ENCODE measurements around the gene ABHD4. TPM values are rescaled to one million over a fixed set of nuclear protein-coding genes. Genes with fewer than 3 reads are reported as not detected.
"Not testable (repeated sequence)": the region's sequence is repeated elsewhere in the genome, so short reads cannot be mapped to it uniquely, and the experiment has no call there.

ABHD4 gene
- total RNA-seq, 1 donor from 2014 or later = 77.2 TPM

DNA sequence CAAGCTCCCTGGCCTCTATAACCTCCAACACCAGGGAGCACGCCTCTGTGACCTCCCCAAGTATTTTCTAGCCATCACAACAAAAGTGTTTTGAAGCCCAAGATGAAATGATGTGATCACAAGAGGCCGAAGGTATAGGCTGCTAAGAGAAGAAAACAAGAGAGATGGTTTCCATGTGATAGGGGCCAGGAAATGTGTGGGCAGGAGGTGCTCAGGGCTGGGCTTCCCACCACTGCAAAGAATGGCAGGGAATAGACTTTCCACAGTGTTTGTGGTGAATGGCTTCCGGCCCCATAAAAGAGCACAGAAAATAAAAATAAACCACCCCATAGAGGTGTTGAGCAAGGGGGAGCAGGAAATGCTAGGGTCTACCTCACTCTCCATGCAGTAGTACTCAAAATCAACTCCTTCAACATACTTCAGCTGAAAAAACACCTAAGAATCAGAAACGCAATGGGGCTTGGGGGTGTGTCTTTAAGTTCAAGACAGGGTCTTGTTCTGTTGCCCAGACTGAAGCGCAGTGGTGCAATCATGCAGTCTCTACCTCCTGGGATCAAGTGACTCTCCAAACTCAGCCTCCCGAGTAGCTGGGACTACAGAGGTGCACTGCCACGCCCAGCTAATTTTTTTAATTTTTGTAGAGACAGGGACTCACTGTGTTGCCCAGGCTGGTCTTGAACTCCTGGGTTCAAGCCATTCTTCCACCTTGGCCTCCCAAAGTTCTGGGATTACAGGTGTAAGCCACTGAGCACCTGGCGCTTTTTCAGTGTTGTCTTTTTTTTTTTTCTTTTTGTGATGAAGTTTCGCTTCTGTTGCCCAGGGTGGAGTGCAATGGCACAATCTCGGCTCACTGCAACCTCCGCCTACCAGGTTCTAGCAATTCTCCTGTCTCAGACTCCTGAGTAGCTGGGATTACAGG is 36.2 kb upstream of the ABHD4 start:
- DNase-seq (ENCODE audit: low spot score) = no peak

DNA sequence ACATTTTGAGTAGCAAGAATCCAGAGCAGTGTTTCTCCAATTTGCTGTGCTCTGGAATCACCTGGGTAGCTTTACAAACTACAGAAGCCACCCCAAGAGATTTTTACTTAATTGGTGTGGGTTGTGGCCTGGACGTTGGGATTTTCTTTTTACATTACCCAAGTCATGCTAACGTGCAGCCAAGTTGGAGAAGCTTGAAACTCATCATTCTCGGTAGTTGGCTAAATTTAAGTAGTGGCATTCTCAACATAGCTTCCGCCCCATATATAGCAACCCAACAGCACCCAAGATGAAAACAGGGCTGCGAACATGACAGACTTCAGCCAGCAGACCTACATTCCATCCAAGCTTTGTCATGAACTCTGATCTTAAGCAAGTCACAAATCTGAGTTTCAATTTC is 34.1 kb upstream of the ABHD4 start:
- DNase-seq (ENCODE audit: low spot score) = no peak

GRCh38 chr14:22564463-22564862 is 33.6 kb upstream of the ABHD4 start:
- no peak for DNase-seq (ENCODE audit: low spot score)

- DNase-seq (ENCODE audit: low spot score) = no peak
Observed at GRCh38 chr14:22565391-22565945, 32.6 kb upstream of the ABHD4 start.

GRCh38 chr14:22566266-22566665 is 31.8 kb upstream of the ABHD4 start:
- DNase-seq (ENCODE audit: low spot score) = not testable (repeated sequence)

DNA sequence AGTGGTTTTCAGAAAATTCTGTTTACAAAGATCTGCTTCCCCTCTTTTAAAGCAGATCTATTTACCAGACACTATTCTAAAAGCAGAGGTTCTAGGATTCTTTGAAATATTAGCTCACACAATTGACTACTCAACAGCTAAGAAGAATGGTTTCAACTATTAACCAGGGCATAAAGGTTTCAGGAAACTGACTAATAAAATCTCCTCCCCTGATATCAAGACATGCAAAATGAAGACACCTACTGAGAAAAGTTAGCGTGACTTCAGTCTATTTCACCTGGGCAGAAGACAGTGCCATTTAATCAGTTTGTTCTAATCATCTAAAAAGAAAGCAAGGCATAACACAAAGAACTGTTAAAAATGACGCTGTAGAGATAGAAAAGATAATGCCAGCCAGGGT is 31.3 kb upstream of the ABHD4 start:
- no peak for DNase-seq (ENCODE audit: low spot score)

- DNase-seq (ENCODE audit: low spot score) = no peak
Observed at GRCh38 chr14:22567437-22567836, 30.7 kb upstream of the ABHD4 start.

GRCh38 chr14:22569106-22569736 is 28.9 kb upstream of the ABHD4 start:
- no peak for DNase-seq (ENCODE audit: low spot score)

GRCh38 chr14:22569737-22570131 is 28.4 kb upstream of the ABHD4 start:
- DNase-seq (ENCODE audit: low spot score) = no peak

DNA sequence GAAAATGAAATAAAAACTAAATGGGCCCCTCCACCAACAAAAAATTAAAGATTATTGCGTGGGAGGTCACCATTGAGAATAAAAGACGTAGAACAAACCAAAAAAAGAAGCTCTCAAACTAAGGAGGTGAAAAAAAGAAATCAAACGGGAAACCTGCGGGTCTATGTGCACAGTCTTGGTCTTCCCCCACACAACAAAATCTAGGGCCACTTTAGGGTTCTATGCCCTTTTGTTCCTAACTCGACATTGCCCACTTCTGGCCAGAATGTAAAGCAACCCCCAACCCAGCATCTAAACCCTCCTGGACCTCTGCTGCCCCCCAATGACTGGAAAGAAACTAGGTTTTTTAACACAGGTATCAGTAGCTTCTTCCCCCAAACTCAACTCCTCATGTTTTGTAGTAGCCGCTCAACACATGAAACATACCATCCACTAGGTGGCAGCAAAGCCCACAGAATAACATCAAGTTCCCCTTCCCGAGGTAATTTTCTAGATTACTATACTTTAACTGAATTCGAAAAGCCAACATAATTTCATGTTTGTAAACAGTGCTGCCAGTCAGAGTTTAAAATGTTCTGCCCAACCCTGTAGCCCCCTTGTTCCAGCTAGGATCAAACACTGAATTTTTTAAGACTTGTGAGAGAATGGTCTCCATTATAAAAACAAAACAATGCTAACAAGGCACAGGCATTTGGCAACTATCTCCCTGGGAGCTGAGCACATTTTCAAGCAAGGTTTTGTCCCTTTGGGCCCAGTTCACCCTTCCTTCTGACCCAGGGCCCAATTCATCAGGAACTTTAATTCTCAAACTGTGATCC is 27.8 kb upstream of the ABHD4 start:
- DNase-seq (ENCODE audit: low spot score) = peak; percentile 92

GRCh38 chr14:22572562-22573058 is 25.5 kb upstream of the ABHD4 start:
- DNase-seq (ENCODE audit: low spot score) = no peak

DNA sequence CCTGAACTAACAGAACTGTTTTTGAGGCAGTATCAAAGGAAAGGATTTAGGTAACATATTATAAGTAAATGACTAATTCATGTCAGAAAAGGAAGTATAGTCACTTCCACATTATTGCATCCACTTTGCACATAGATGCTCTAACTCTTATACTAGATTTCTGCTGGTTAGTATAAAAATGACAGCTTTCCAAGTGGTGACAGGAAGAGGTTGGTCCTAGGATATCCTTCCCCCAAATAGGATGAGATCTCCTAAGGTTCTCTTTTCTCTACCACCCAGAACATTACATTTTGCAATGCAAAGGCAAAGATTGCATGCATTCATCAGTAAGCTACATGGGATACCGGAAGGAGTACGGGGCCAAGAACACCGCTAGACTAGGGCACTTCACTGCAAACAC is 24.3 kb upstream of the ABHD4 start:
- no peak for DNase-seq (ENCODE audit: low spot score)

- no peak for DNase-seq (ENCODE audit: low spot score)
Observed at GRCh38 chr14:22577334-22577908, 20.7 kb upstream of the ABHD4 start.

DNA sequence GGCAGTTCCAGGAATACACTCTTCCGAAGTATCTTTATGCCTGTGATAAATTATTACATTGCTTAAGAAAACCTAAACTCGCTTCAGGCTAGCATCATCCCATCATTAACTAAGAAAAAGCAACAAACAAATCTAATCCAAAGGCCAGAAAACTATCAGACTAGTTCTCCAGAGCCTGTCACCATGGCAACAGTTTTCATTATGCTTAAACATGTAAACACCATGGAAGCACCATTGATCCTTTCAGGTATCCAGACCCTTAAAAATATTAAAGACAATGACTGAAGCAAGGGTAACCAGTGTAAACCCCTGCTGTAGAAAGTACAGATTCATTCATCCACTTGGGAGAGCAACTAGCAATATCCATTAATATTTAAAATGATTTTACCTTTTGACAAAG is 18.9 kb upstream of the ABHD4 start:
- DNase-seq (ENCODE audit: low spot score) = no peak

DNA sequence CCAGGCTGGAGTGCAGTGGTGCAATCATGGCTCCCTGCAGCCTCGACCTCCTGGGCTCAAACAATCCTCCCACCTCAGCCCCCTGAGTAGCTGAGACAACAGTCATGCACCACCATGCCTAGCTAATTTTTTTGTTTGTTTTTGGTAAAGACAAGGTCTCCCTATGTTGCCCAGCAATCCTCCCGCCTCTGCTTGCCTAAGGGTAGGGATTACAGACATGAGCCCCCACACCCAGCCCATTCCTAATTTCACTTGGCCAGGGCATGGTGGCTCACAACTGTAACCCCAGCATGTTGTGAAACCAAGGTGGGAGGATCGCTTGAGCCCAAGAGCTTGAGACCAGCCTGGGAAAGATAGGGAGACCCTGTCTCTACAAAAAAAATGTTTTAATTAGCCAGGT is 18.2 kb upstream of the ABHD4 start:
- DNase-seq (ENCODE audit: low spot score) = no peak

- DNase-seq (ENCODE audit: low spot score) = no peak
Observed at GRCh38 chr14:22580625-22581024, 17.5 kb upstream of the ABHD4 start.

DNA sequence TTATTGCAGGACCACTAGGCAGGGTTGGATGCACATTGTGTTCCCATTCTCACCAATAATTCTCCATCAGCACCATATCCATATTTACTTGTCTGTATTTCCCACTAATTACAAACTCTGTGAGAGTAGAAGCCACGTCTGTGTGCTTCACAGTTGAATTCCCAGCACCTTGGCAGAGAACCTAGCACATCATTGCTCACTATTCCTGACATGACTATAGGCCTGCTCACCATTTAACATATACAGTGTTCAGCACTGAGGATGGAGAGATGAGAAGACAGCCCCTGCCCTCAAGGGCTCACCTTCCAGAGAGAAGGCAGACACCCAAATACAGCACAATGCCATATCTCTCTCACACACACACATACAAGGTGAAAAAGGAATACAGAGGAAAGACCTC is 14.1 kb upstream of the ABHD4 start:
- DNase-seq (ENCODE audit: low spot score) = no peak

- DNase-seq (ENCODE audit: low spot score) = no peak
Observed at GRCh38 chr14:22587247-22587646, 10.9 kb upstream of the ABHD4 start.

DNA sequence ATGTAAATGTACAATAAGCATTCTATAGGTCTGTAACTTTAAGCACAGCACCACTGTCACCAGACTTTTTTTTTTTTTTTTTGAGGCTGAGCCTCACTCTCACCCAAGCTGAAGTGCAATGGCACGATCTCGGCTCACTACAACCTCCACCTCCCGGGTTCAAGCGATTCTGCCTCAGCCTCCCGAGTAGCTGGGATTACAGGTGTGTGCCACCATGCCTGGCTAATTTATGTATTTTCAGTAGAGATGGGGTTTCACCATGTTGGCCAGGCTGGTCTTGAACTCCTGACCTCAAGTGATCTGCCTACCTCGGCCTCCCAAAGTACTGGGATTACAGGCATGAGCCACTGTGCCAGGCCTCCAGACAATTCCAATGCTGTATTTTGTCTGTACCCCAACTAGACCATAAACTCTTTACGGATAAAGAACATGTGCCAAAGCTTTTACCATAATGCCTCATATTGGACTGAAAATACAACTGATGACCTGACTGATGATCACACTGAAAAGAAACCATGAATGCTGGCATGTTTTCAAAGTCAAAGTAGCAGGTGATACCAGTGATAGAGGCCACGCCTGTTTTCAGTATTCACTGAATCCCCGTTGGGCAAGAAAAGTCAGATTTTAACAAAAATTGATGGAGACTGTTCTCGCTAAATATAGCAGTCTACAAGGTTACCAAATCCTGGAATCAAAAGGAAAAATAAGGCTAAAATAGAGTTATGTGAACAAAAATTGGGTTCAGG is 10.2 kb upstream of the ABHD4 start:
- DNase-seq (ENCODE audit: low spot score) = not testable (repeated sequence)

- no peak for DNase-seq (ENCODE audit: low spot score)
Observed at GRCh38 chr14:22588526-22589095, 9.5 kb upstream of the ABHD4 start.
